Effector memory CD4-positive, alpha-beta T cell (primary cell): ENCODE data around the gene HEPHL1.

Source experiments
- DNase-seq, 3 donors: peaks; one replicate each; pipeline ENCODE4 v3.0.0-alpha.2; 2020
- H3K27ac ChIP-seq: 2 replicates; pipeline ENCODE4 v1.7.0; 2013; ENCODE audit warnings: mild to moderate bottlenecking, low read length, moderate library complexity; ENCODE audit not compliant: insufficient read depth, poor library complexity, severe bottlenecking
- H3K27me3 ChIP-seq: replicated peaks from 2 replicates; pipeline ENCODE4 v1.7.0; 2013; ENCODE audit warnings: mild to moderate bottlenecking, low read length; ENCODE audit not compliant: insufficient read depth, control insufficient read depth, poor library complexity, severe bottlenecking
- H3K36me3 ChIP-seq: 2 replicates; pipeline ENCODE4 v1.7.0; 2013; ENCODE audit warnings: mild to moderate bottlenecking, low read length, moderate library complexity; ENCODE audit not compliant: control insufficient read depth, insufficient read depth
- H3K4me1 ChIP-seq: 2 replicates; pipeline ENCODE4 v1.7.0; 2013; ENCODE audit warnings: low read length, mild to moderate bottlenecking; ENCODE audit not compliant: control insufficient read depth, insufficient read depth, poor library complexity, severe bottlenecking
- H3K4me3 ChIP-seq: 2 replicates; pipeline ENCODE4 v1.7.0; 2013; ENCODE audit warnings: low read length, low read depth, mild to moderate bottlenecking; ENCODE audit not compliant: insufficient read depth, poor library complexity, severe bottlenecking
- H3K9me3 ChIP-seq: 2 replicates; pipeline ENCODE4 v1.7.0; 2013; ENCODE audit warnings: mild to moderate bottlenecking, low read length, moderate library complexity; ENCODE audit not compliant: control insufficient read depth

The HEPHL1 gene

GRCh38 chr11:94144216-94144615 lies 123.1 kb downstream of the HEPHL1 start:
- no peaks in the 10 kb centered on the region for H3K4me1 ChIP-seq

GRCh38 chr11:94144664-94145063 lies 123.5 kb downstream of the HEPHL1 start:
- no peak overlapping the region for H3K27ac ChIP-seq
- no peaks in the 10 kb centered on the region for H3K36me3 ChIP-seq
- DNase-seq: no peak
- no peaks in the 10 kb centered on the region for H3K9me3 ChIP-seq
- H3K4me1 ChIP-seq: no peaks in the 10 kb centered on the region
- H3K4me3 ChIP-seq: no peak overlapping the region
- H3K27me3 ChIP-seq: no peaks in the 10 kb centered on the region

More at GRCh38 chr11:94144216-94144615, 123.1 kb downstream of the HEPHL1 start:
- Histone ChIP-seq H3K27me3 (no peaks in the 10 kb centered on the region), H3K4me3 (no peak overlapping the region), H3K27ac (no peak overlapping the region), H3K36me3 (no peaks in the 10 kb centered on the region), H3K9me3 (no peaks in the 10 kb centered on the region)
- no peak for DNase-seq

DNA sequence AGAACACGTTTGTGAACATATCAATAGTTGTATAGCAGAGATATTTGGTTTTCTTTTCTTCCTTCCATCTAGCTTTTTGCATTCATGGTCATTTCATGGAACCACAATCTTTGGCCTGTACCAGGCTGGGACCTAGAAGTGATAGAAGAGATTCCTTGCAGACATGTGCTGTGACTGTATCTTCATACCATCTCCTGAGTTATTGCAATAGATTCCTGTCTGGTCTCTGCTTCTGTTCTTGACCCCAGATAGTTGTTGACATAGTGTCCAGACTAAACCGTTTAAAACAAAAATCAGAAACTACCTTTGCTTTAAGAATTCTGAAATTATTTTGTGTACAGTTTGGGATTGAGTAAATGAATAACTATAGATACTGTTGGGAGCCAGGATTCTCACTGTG lies 124.3 kb downstream of the HEPHL1 start:
- no peak for DNase-seq
- Histone ChIP-seq H3K27me3 (no peaks in the 10 kb centered on the region), H3K4me1 (no peaks in the 10 kb centered on the region), H3K9me3 (no peaks in the 10 kb centered on the region), H3K27ac (no peak overlapping the region), H3K36me3 (no peaks in the 10 kb centered on the region), H3K4me3 (no peak overlapping the region)

DNA sequence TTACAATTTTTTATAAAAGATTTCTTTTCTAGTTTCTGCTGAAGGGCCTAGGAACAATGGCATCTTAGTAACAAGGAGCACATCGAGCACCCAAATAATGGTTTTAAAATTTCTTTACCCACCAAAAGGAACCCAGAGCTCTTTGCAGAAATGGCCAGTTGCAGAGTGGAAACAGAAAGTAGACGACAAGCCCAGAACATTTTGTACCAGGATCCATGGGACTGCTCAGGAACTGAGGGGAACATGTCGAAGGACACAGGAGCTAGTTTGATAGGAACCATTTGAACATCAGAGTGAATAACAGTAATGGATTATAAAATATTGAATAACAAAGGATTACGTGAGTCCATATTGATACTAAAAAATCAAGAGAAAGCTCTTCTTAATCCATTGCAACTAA lies 124.8 kb downstream of the HEPHL1 start:
- H3K4me1 ChIP-seq: no peaks in the 10 kb centered on the region
- DNase-seq: no peak
- H3K9me3 ChIP-seq: no peaks in the 10 kb centered on the region
- no peak overlapping the region for H3K27ac ChIP-seq
- H3K4me3 ChIP-seq: no peak overlapping the region
- H3K27me3 ChIP-seq: no peaks in the 10 kb centered on the region
- no peaks in the 10 kb centered on the region for H3K36me3 ChIP-seq

DNA sequence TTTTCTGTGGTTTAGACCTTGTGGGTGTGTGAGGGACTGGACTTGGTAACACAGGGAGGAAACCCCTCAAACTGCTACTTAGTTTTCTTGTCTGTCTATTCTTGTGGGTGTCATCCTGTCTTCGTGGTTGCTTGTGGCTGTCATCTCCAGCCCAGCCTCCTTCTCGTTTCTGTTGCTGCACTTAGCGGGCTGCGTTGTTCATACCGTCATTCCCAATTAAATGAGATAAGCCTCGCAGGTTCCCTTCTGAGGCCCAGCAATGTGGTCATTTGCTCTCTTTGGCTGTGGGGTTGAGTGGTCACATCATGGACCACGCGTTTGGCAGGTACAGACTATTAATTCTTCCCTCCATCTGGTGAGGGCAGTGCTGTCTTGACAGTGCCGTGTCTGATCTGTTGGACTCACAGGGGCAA lies 126.3 kb downstream of the HEPHL1 start:
- H3K36me3 ChIP-seq: no peaks in the 10 kb centered on the region
- H3K9me3 ChIP-seq: no peaks in the 10 kb centered on the region
- H3K4me3 ChIP-seq: no peak overlapping the region
- no peak for DNase-seq
- H3K27ac ChIP-seq: no peak overlapping the region
- no peaks in the 10 kb centered on the region for H3K4me1 ChIP-seq
- H3K27me3 ChIP-seq: no peaks in the 10 kb centered on the region

- no peaks in the 10 kb centered on the region for H3K9me3 ChIP-seq
- no peaks in the 10 kb centered on the region for H3K27me3 ChIP-seq
- no peak for DNase-seq
- no peaks in the 10 kb centered on the region for H3K4me1 ChIP-seq
- no peak overlapping the region for H3K27ac ChIP-seq
- no peak overlapping the region for H3K4me3 ChIP-seq
- H3K36me3 ChIP-seq: no peaks in the 10 kb centered on the region
Observed at GRCh38 chr11:94148189-94148588, 127.0 kb downstream of the HEPHL1 start.

DNA sequence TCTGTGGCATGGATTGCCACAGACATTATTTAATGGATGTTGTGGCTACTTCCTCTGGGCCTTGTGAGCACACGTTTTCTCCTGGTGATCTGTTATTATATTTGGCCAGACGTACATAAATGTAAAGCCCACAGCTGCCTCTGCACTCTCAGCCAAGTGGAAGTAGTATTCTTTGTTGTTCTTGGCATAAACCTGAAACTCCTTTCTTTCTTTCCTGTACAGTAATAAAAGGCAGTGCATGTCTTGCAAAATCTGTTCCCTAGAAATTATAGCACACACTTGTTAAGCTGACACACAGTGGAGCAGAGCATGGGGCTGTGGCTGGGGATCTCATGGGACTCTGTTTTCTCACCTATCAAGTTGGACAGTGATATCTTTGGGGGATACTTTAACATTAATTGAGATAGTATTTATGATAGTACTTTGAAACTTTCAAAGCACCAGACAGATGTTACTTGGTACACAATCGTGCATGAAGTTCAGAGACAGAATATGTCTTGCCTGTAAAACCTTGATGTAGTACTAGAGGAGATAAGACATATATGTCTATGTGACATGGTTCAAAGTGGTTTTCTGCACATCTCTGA lies 128.4 kb downstream of the HEPHL1 start:
- H3K4me1 ChIP-seq: no peaks in the 10 kb centered on the region
- H3K27ac ChIP-seq: no peak overlapping the region
- no peaks in the 10 kb centered on the region for H3K9me3 ChIP-seq
- peaks cover 5% of the 10 kb centered on the region for H3K36me3 ChIP-seq
- DNase-seq: no peak
- H3K4me3 ChIP-seq: no peak overlapping the region
- no peaks in the 10 kb centered on the region for H3K27me3 ChIP-seq

DNA sequence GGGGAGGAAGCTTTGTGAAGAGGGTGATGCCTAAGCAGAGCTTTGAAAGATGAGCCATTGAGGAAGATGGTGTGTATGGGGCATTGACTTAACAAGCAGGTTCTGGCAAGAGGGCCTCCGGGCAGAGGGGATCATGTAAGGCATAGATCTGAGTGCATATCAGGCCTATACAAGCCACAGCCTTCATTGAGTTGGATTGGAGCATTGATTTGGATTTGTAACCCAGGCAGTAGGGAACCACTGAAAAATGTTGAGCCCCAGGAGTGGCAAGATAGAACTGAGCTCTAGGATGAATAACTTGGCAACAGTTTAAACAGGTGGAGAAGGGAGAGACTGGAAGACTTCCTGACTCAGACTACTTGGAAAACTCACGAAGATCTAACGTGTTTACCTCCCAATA lies 128.9 kb downstream of the HEPHL1 start:
- no peak overlapping the region for H3K4me3 ChIP-seq
- no peaks in the 10 kb centered on the region for H3K9me3 ChIP-seq
- DNase-seq: no peak
- no peak overlapping the region for H3K27ac ChIP-seq
- peaks cover 5% of the 10 kb centered on the region for H3K36me3 ChIP-seq
- no peaks in the 10 kb centered on the region for H3K4me1 ChIP-seq
- no peaks in the 10 kb centered on the region for H3K27me3 ChIP-seq

DNA sequence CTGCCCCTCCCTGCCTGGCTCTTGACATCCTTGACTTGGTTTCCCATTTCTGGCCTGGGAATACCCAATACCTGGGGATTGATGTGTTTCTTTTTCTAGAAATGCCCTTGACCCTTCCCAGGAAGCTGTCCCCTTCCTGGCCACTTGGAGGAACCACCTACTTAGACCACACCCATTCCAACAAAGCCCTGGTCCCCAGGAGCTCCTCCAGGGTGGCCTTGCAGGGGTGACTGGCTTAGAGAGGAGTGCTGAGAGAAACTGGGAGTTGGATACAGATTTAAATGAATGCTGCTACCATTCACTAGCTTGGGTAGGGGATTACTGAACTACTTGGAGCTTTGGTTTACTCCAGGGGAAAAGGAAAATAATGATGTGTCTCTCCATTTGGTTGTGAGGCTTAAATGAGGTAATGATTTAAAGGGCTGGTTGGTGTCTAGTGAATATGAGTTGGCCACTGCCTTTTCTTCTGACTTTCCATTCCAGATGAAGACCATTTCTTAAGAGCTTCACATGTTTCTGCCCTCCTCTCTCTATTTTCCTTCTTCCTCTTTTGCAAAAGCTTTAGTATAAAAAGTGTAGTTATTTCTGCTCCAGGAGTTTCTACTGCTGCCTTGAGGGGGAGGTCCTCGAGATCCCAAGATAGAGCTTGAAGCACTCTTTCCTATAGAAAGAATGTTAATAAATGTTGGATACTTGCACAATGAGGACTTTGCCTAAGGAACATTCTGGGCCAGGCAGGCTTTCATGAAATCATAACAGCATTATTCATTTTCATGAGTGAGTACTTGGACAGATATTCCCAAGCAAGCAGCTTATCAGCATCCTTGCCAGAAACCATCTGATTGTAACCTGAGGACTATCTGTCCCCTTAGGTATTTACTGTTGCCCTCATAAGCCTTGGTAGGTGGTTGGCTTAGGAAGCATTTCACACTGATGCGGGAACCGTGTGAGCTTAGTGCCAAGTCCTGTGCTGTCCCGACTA lies 129.8 kb downstream of the HEPHL1 start:
- H3K36me3 ChIP-seq: peaks cover 8% of the 10 kb centered on the region
- no peaks in the 10 kb centered on the region for H3K4me1 ChIP-seq
- no peaks in the 10 kb centered on the region for H3K27me3 ChIP-seq
- H3K27ac ChIP-seq: no peak overlapping the region
- no peak overlapping the region for H3K4me3 ChIP-seq
- no peak for DNase-seq
- H3K9me3 ChIP-seq: no peaks in the 10 kb centered on the region
